H1 (cell line): Measurements from ENCODE around the gene JMJD1C. TPM values are rescaled to one million over a fixed set of nuclear protein-coding genes. Genes with fewer than 3 reads are reported as not detected.

Experiments
- CTCF ChIA-PET: fragments of 300-600 bp; sonication (Branson Sonifier 250); formaldehyde crosslinking; loops from one replicate; lab custom pipeline; 2021; ENCODE audit not compliant: partially characterized antibody; lab: Charles Lee
- POLR2A ChIA-PET: fragments of 300-600 bp; sonication (Branson Sonifier 250); formaldehyde crosslinking; loops from one replicate; lab custom pipeline; 2021; ENCODE audit warnings: inconsistent platforms; ENCODE audit not compliant: partially characterized antibody; lab: Charles Lee
- DNase-seq, 2 experiments: peaks; one replicate each; pipeline versions ENCODE4 v3.0.0 to v3.0.0-alpha.2; 2010 to 2022; ENCODE audit warnings: low spot score in 2 of 2, low read depth in 1 of 2, mixed read lengths in 1 of 2
- FAIRE-seq: peaks from 2 replicates; lab custom pipeline; 2011; peaks lifted over from hg19 to GRCh38; lab: Jason Lieb, UNC
- H2AFZ ChIP-seq: 2 replicates; pipeline ENCODE4 v1.8.1; 2012; ENCODE audit warnings: low read length, inconsistent platforms
- H2AK5ac ChIP-seq: 2 replicates; pipeline ENCODE4 v1.6.1; 2013; ENCODE audit warnings: low read depth, low read length
- H2BK120ac ChIP-seq: replicated peaks from 2 replicates; pipeline ENCODE3; 2013; ENCODE audit warnings: low read depth, low read length, inconsistent platforms
- H2BK12ac ChIP-seq: 2 replicates; pipeline ENCODE4 v1.6.1; 2013; ENCODE audit warnings: low read depth, low read length
- H2BK15ac ChIP-seq: 2 replicates; pipeline ENCODE4 v1.6.1; 2013; ENCODE audit warnings: low read length
- H2BK20ac ChIP-seq: 2 replicates; pipeline ENCODE4 v1.6.1; 2013; ENCODE audit warnings: low read length
- H2BK5ac ChIP-seq: 2 replicates; pipeline ENCODE4 v1.6.1; 2013; ENCODE audit warnings: low read depth, low read length
- H3K14ac ChIP-seq: 2 replicates; pipeline ENCODE4 v1.6.1; 2013; ENCODE audit warnings: inconsistent platforms; ENCODE audit not compliant: insufficient read length
- H3K18ac ChIP-seq: 2 replicates; pipeline ENCODE4 v1.6.1; 2013; ENCODE audit warnings: low read length; ENCODE audit errors: extremely low read depth
- H3K23ac ChIP-seq: 2 replicates; pipeline ENCODE4 v1.6.1; 2013; ENCODE audit warnings: inconsistent platforms; ENCODE audit not compliant: insufficient read length
- H3K23me2 ChIP-seq: 2 replicates; pipeline ENCODE4 v1.6.1; 2013; ENCODE audit warnings: low read depth, low read length
- H3K27ac ChIP-seq: 2 replicates; pipeline ENCODE4 v1.6.1; 2011; ENCODE audit warnings: low read depth, low read length, inconsistent platforms
- H3K27me3 ChIP-seq, 4 experiments: replicated peaks in 1 of 4; 1 replicate in 1 of 4; 2 replicates in 3 of 4; pipeline versions ENCODE4 v1.6.1 to v1.8.1; 2011 to 2013; ENCODE audit warnings: low read length in 3 of 4, mild to moderate bottlenecking in 3 of 4, inconsistent platforms in 2 of 4, mixed read lengths in 2 of 4, moderate library complexity in 1 of 4; ENCODE audit not compliant: control insufficient read depth in 3 of 4, insufficient read depth in 3 of 4; ENCODE audit errors: extremely low read depth in 1 of 4
- H3K36me3 ChIP-seq, 4 experiments: 2 replicates each; pipeline versions ENCODE4 v1.6.1 to v1.8.1; 2011 to 2013; ENCODE audit warnings: mild to moderate bottlenecking in 4 of 4, low read length in 3 of 4, moderate library complexity in 2 of 4, control low read depth in 1 of 4, inconsistent platforms in 1 of 4; ENCODE audit not compliant: insufficient read depth in 4 of 4, control insufficient read depth in 2 of 4
- H3K4ac ChIP-seq: replicated peaks from 2 replicates; pipeline ENCODE3; 2013; ENCODE audit warnings: low read length, low read depth, mixed read lengths, inconsistent platforms; ENCODE audit not compliant: insufficient read length
- H3K4me1 ChIP-seq, 4 experiments: replicated peaks in 1 of 4; 1 replicate in 1 of 4; 2 replicates in 3 of 4; pipeline versions ENCODE4 v1.6.1 to v1.8.1; 2011 to 2013; ENCODE audit warnings: low read length in 3 of 4, inconsistent platforms in 2 of 4, mixed read lengths in 1 of 4; ENCODE audit not compliant: insufficient read depth in 4 of 4, control insufficient read depth in 3 of 4
- H3K4me2 ChIP-seq, 2 experiments: 2 replicates each; pipeline versions ENCODE4 v1.6.1 to v1.8.1; 2011 to 2013; ENCODE audit warnings: low read depth in 2 of 2, low read length in 2 of 2, control low read depth in 1 of 2, inconsistent platforms in 1 of 2, mild to moderate bottlenecking in 1 of 2; ENCODE audit not compliant: insufficient read depth in 1 of 2
- H3K4me3 ChIP-seq, 4 experiments: fragments of 200-600, 300-600 bp in 1 of 4; sonication (generic), shearing (Covaris generic), sonication (Bioruptor Twin) in 1 of 4; 2 replicates each; pipeline versions ENCODE4 v1.5.1 to v1.8.1; 2011 to 2016; ENCODE audit warnings: low read length in 4 of 4, low read depth in 3 of 4, control low read depth in 2 of 4, inconsistent platforms in 2 of 4, mild to moderate bottlenecking in 2 of 4, mixed read lengths in 1 of 4, moderate library complexity in 1 of 4; ENCODE audit not compliant: insufficient read depth in 2 of 4; ENCODE audit errors: extremely low read depth in 1 of 4
- H3K56ac ChIP-seq: replicated peaks from 2 replicates; pipeline ENCODE3; 2013; ENCODE audit warnings: low read depth, mild to moderate bottlenecking, mixed read lengths, low read length, inconsistent platforms; ENCODE audit not compliant: insufficient read length
- H3K79me1 ChIP-seq: 2 replicates; pipeline ENCODE4 v1.6.1; 2013; ENCODE audit warnings: low read depth, low read length, control low read depth
- H3K79me2 ChIP-seq, 2 experiments: 2 replicates each; pipeline versions ENCODE4 v1.6.1 to v1.8.1; 2012 to 2013; ENCODE audit warnings: low read length in 2 of 2, mild to moderate bottlenecking in 2 of 2, inconsistent platforms in 1 of 2; ENCODE audit not compliant: insufficient read depth in 2 of 2, control insufficient read depth in 1 of 2
- H3K9ac ChIP-seq, 4 experiments: replicated peaks in 1 of 4; 1 replicate in 1 of 4; 2 replicates in 3 of 4; pipeline versions ENCODE4 v1.6.1 to v1.8.1; 2011 to 2013; ENCODE audit warnings: low read depth in 3 of 4, low read length in 3 of 4, control low read depth in 2 of 4, mild to moderate bottlenecking in 2 of 4, moderate library complexity in 2 of 4, inconsistent platforms in 1 of 4; ENCODE audit errors: extremely low read depth in 1 of 4
- H3K9me3 ChIP-seq, 2 experiments: 2 replicates each; pipeline versions ENCODE4 v1.6.1 to v1.8.1; 2012 to 2013; ENCODE audit warnings: mild to moderate bottlenecking in 2 of 2, moderate library complexity in 2 of 2, control low read depth in 1 of 2, inconsistent platforms in 1 of 2, low read depth in 1 of 2, low read length in 1 of 2, mixed read lengths in 1 of 2; ENCODE audit not compliant: insufficient read depth in 2 of 2
- H4K20me1 ChIP-seq, 2 experiments: replicated peaks in 1 of 2; 2 replicates each; pipeline versions ENCODE3 to v1.8.1; 2011 to 2013; ENCODE audit warnings: inconsistent platforms in 2 of 2, low read length in 2 of 2, mild to moderate bottlenecking in 1 of 2; ENCODE audit not compliant: insufficient read depth in 2 of 2, control insufficient read depth in 1 of 2
- H4K5ac ChIP-seq: 2 replicates; pipeline ENCODE4 v1.6.1; 2013; ENCODE audit warnings: low read length, low read depth, mixed read lengths, inconsistent platforms; ENCODE audit not compliant: insufficient read length
- H4K8ac ChIP-seq: 2 replicates; pipeline ENCODE4 v1.8.0; 2013; ENCODE audit warnings: mild to moderate bottlenecking, moderate library complexity, low read length, inconsistent platforms; ENCODE audit not compliant: insufficient read depth; ENCODE audit errors: extremely low read depth
- H4K91ac ChIP-seq: replicated peaks from 2 replicates; pipeline ENCODE3; 2013; ENCODE audit warnings: low read length, mixed read lengths, inconsistent platforms; ENCODE audit not compliant: insufficient read length
- SP4 ChIP-seq: IDR thresholded peaks from 2 replicates; pipeline ENCODE4 v1.6.1; 2012; ENCODE audit warnings: low read length, inconsistent platforms
- WGBS, 2 experiments: shearing (Covaris generic) in 1 of 2; methylation state at CpG; one replicate each; pipeline versions ENCODE4 v1.1.6 to v1.1.7; 2013 to 2015; ENCODE audit warnings: low lambda C conversion rate in 2 of 2, mixed read lengths in 2 of 2, inconsistent platforms in 1 of 2, low coverage in 1 of 2, missing lambda C conversion rate in 1 of 2; ENCODE audit not compliant: insufficient replicate concordance in 2 of 2, insufficient coverage in 1 of 2, insufficient read length in 1 of 2; ENCODE audit errors: extremely low coverage in 1 of 2, missing lambda C conversion rate in 1 of 2; 5-methylcytosine and 5-hydroxymethylcytosine counted together
- polyA plus RNA-seq, 7 experiments: library from polyadenylated mRNA; depleted of rRNA in 3 of 7; stranded (reverse) in 5 of 7; unstranded in 2 of 7; fragments of >200 nt in 5 of 7; fragments of 200-250 nt in 2 of 7; gene quantifications; 1 replicate in 5 of 7; 2 replicates in 1 of 7; 4 replicates in 1 of 7; pipeline versions ENCODE4 v1.2.1 to v1.2.3, GENCODE V29; 2011 to 2013; ENCODE audit warnings: missing spikeins in 2 of 7, mixed read lengths in 2 of 7
- total RNA-seq: library from RNA; stranded (reverse); fragmentation: NEBNext Ultra II Directional; extraction: Animal tissue kit (Norgen Biotek cat#: 25700); gene quantifications from 2 replicates; pipeline ENCODE4 v1.2.1, GENCODE V29; 2021

Gene JMJD1C
- total and polyA plus RNA-seq, 2 of the 8 experiments (the other 6 are each of a cell fraction or from before 2014, with no cell fraction given), result 54.5 to 210 TPM

DNA sequence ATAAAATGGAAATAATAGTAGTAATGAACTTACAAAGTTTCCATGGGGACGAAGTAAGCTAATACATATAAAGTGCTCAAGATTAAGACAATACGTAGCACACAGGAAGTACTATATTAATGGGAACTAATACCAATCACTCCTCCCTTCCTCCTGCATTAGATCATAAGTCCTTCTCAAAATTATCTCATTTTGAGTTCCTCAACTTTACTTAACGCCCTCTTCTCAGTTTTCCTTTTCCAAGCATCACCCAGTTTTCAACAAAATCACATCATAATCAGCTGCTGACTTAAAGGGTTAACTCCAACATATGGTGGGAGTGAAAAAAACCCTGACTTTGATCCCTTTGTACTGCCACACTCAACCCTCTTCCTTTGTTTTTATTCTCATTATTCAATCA is 24.4 kb downstream of the JMJD1C start:
- H3K79me2 ChIP-seq, result peaks cover 0 to 90% of the 10 kb centered on the region in 2 experiments; a peak in 3 of 4 replicates
- TF ChIP-seq SP4, result no peak

More for the DNA sequence above, 24.4 kb downstream of the JMJD1C start:
- ChIA-PET POLR2A (no interaction called here), CTCF (interaction anchor here (0.6 to 1.2 kb wide), 2 partner anchors 11 to 18 kb away, joined by 3 read pairs; no protein-coding TSS in a partner anchor)
- Histone ChIP-seq H3K18ac (no peak overlapping the region), H3K9me3 (no peaks in the 10 kb centered on the region), H3K36me3 (no peaks in the 10 kb centered on the region), H3K4ac (no peak overlapping the region), H2BK5ac (no peak overlapping the region), H3K4me1 (peaks cover 0 to 13% (median 3%) of the 10 kb centered on the region in 4 experiments; a peak in 3 of 7 replicates), H4K91ac (no peak overlapping the region), H3K56ac (no peak overlapping the region), H2BK120ac (no peak overlapping the region), H3K23ac (no peak overlapping the region), H3K79me1 (peaks cover 2% of the 10 kb centered on the region), H3K14ac (no peak overlapping the region), H3K23me2 (no peaks in the 10 kb centered on the region), H2AFZ (no peak overlapping the region), H2AK5ac (no peak overlapping the region), H2BK12ac (no peak overlapping the region), H4K8ac (no peak overlapping the region), H3K27me3 (no peaks in the 10 kb centered on the region), H2BK20ac (no peak overlapping the region), H3K4me2 (no peak overlapping the region), H4K20me1 (peaks cover 2% of the 10 kb centered on the region in 2 experiments), H3K4me3 (no peak overlapping the region), H3K9ac (no peak overlapping the region), H3K27ac (no peak overlapping the region), H2BK15ac (no peak overlapping the region), H4K5ac (no peak overlapping the region)
- 88% methylated on average over 3 of the region's 3 CpGs; no CpG with 5 or more reads in 1 of the 2 experiments for WGBS, 2 experiments
- no peak for FAIRE-seq
- DNase-seq, result no peak
